ENCODE results near the gene CACNA1H.
A peak's percentile ranks its signal among the peaks of the same experiment; 100 is the strongest.
"Not testable (repeated sequence)": the region's sequence is repeated elsewhere in the genome, so short reads cannot be mapped to it uniquely, and the experiment has no call there.

Gene CACNA1H

GRCh38 chr16:1176280-1176897, 23.5 kb downstream of the CACNA1H start:
- no peak for DNase-seq

GRCh38 chr16:1177053-1177452, 24.1 kb downstream of the CACNA1H start:
- no peak for DNase-seq

- DNase-seq: no peak
Measured at GRCh38 chr16:1177750-1178149, 24.8 kb downstream of the CACNA1H start.

- no peak for DNase-seq
Measured at GRCh38 chr16:1178295-1178910, 25.5 kb downstream of the CACNA1H start.

GRCh38 chr16:1180549-1181403, 27.9 kb downstream of the CACNA1H start:
- DNase-seq: no peak

GRCh38 chr16:1181404-1182315, 28.8 kb downstream of the CACNA1H start:
- DNase-seq: no peak

GRCh38 chr16:1182316-1182671, 29.4 kb downstream of the CACNA1H start:
- DNase-seq: peak; percentile 61

- DNase-seq: peak; percentile 49
Measured at GRCh38 chr16:1182950-1183907, 30.3 kb downstream of the CACNA1H start.

- no peak for DNase-seq
Measured at GRCh38 chr16:1184156-1184868, 31.4 kb downstream of the CACNA1H start.

GRCh38 chr16:1184980-1185379, 32.1 kb downstream of the CACNA1H start:
- DNase-seq: no peak

- not testable (repeated sequence) for DNase-seq
Measured at GRCh38 chr16:1185460-1186207, 32.7 kb downstream of the CACNA1H start.

GRCh38 chr16:1188432-1189189, 35.7 kb downstream of the CACNA1H start:
- DNase-seq: peak; percentile 19

GRCh38 chr16:1189455-1189854, 36.5 kb downstream of the CACNA1H start:
- no peak for DNase-seq

- not testable (repeated sequence) for DNase-seq
Measured at GRCh38 chr16:1190789-1191188, 37.9 kb downstream of the CACNA1H start.

- no peak for DNase-seq
Measured at GRCh38 chr16:1192384-1193073, 39.6 kb downstream of the CACNA1H start.

GRCh38 chr16:1193143-1193824, 40.4 kb downstream of the CACNA1H start:
- no peak for DNase-seq

- no peak for DNase-seq
Measured at GRCh38 chr16:1193825-1194581, 41.1 kb downstream of the CACNA1H start.
